Muscle of leg (tissue), 11 donors: ENCODE measurements around the gene MAP3K12. TPM values are rescaled to one million over a fixed set of nuclear protein-coding genes. Genes with fewer than 3 reads are reported as not detected.

Source experiments
- DNase-seq: peaks from one replicate; pipeline ENCODE4 v3.0.0; 2013
- H3K27ac ChIP-seq: one replicate; pipeline ENCODE4 v1.5.1; 2013; ENCODE audit warnings: mild to moderate bottlenecking, low read length, control low read depth
- H3K27me3 ChIP-seq: one replicate; pipeline ENCODE4 v1.6.1; 2013; ENCODE audit warnings: low read length; ENCODE audit not compliant: control insufficient read depth, insufficient read depth
- H3K36me3 ChIP-seq: one replicate; pipeline ENCODE4 v1.6.1; 2013; ENCODE audit warnings: low read length; ENCODE audit not compliant: control insufficient read depth, insufficient read depth
- H3K4me1 ChIP-seq: one replicate; pipeline ENCODE4 v1.6.1; 2013; ENCODE audit warnings: low read length; ENCODE audit not compliant: control insufficient read depth, insufficient read depth
- H3K4me3 ChIP-seq: one replicate; pipeline ENCODE4 v1.5.1; 2013; ENCODE audit warnings: low read length, control low read depth
- H3K9me3 ChIP-seq: replicated peaks from 2 replicates; pipeline ENCODE4 v1.6.1; 2013; ENCODE audit warnings: low read depth, low read length; ENCODE audit not compliant: control insufficient read depth
- WGBS: methylation state at CpG from one replicate; pipeline ENCODE4 v1.1.5; 2013; ENCODE audit warnings: missing lambda C conversion rate; ENCODE audit not compliant: insufficient coverage; 5-methylcytosine and 5-hydroxymethylcytosine counted together
- polyA plus RNA-seq, 8 donors: library from polyadenylated mRNA; unstranded; fragments of 120-200 nt; gene quantifications; one replicate each; pipeline versions ENCODE4 v1.2.1 to v1.2.3, GENCODE V29; 2013; ENCODE audit warnings: inconsistent platforms in 1 of 8, low replicate concordance in 1 of 8; ENCODE audit not compliant: insufficient read length in 8 of 8, insufficient read depth in 1 of 8
- total RNA-seq: library from RNA; stranded (reverse); fragments of 120-200 nt; gene quantifications from one replicate; pipeline ENCODE4 v1.2.4, GENCODE V29; 2013

MAP3K12 gene
- total and polyA plus RNA-seq, 9 donors: 12.1 to 19.7 (median 14.7) TPM

DNA sequence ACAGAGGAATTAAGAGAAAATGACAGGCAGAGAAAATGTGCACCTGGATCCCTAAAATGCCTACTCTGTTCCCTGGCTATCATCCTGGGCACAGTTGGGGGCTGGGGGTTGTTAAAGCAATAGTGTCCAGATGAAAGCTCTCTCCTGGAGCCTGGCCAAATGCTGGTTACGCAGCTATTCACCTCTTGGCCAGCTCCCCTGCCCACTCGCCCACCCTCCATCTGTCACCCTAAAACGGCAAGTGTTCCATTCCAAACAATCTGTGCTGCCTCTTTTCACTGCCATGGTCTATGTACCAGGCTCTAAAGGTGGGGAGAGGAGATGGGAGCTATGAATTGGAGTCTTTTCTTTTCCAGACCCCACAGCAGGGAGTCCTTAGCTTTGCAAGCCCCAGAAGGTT, 32.8 kb upstream of the MAP3K12 start:
- no peaks in the 10 kb centered on the region for H3K27me3 ChIP-seq
- H3K4me1 ChIP-seq: no peaks in the 10 kb centered on the region
- peaks cover 55% of the 10 kb centered on the region for H3K36me3 ChIP-seq
- H3K27ac ChIP-seq: no peak overlapping the region
- no peak overlapping the region for H3K4me3 ChIP-seq
- no peak for DNase-seq
- WGBS: 75% methylated on average over 3 of the region's 3 CpGs
- H3K9me3 ChIP-seq: no peaks in the 10 kb centered on the region

DNA sequence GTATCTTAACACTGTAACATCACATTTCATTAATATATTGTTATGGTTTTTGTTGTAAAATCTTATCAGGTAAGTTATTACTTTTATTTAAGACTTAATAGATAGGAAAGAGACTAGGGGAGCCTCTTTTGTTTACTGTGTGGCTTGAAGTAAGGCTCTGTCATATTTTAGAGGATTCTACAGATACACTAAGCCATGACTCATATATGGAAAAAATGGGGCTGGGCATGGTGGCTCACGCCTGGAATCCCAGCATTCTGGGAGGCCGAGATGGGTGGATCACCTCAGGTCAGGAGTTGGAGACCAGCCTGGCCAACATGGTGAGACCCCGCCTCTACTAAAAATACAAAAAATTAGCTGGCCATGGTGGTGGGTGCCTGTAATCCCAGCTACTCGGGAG, 31.7 kb upstream of the MAP3K12 start:
- Histone ChIP-seq H3K27ac (no peak overlapping the region), H3K36me3 (peaks cover 54% of the 10 kb centered on the region), H3K4me1 (no peaks in the 10 kb centered on the region), H3K4me3 (no peak overlapping the region), H3K9me3 (no peaks in the 10 kb centered on the region), H3K27me3 (no peaks in the 10 kb centered on the region)
- DNase-seq: no peak
- 100% methylated on average over 1 of the region's 4 CpGs for WGBS

DNA sequence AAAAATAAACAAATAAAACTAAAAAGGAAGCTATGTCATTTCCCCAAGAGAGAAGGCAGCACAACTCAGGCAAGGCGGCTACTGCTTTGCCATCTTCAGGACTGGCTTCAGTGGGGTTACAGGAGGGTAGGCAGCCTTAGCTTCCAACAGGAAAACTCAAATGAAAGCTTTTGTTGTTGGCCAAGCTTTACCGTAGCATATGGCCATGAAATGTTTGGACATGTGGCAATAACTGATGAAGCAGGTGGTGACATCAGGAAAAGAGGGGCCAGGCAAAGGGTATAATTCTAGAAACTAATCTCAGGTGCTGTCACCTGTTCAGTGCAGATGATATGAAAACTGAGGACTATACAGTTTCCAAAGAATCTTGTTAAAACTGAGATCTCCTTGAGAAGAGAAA, 30.8 kb upstream of the MAP3K12 start:
- no peak for DNase-seq
- H3K9me3 ChIP-seq: no peaks in the 10 kb centered on the region
- no peaks in the 10 kb centered on the region for H3K27me3 ChIP-seq
- peaks cover 55% of the 10 kb centered on the region for H3K36me3 ChIP-seq
- 94% methylated on average over 2 of the region's 2 CpGs for WGBS
- H3K4me1 ChIP-seq: no peaks in the 10 kb centered on the region
- no peak overlapping the region for H3K4me3 ChIP-seq
- no peak overlapping the region for H3K27ac ChIP-seq

DNA sequence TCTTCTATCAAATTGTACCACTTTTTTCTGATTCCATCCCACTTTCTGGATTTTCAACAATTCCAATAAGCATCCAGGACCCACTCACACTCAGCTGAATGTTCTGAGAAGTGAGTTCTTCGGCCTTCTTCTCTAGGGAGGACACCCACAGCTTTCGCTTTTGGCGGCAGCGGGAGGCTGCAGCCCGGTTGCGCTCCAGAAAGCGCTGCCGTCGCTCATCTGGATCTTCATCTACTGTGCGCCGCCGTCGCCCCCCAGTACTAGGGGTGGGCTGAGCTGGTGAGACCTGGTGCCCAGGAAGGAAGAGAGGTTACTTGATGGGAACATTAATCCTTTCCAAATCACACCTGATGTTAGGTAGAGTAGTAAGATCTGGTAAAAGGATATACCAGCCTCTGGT, 25.2 kb upstream of the MAP3K12 start:
- DNase-seq: no peak
- peaks cover 52% of the 10 kb centered on the region for H3K36me3 ChIP-seq
- H3K27ac ChIP-seq: no peak overlapping the region
- no peaks in the 10 kb centered on the region for H3K27me3 ChIP-seq
- no peak overlapping the region for H3K4me3 ChIP-seq
- H3K9me3 ChIP-seq: no peaks in the 10 kb centered on the region
- no peaks in the 10 kb centered on the region for H3K4me1 ChIP-seq
- 94% methylated on average over 7 of the region's 13 CpGs for WGBS

DNA sequence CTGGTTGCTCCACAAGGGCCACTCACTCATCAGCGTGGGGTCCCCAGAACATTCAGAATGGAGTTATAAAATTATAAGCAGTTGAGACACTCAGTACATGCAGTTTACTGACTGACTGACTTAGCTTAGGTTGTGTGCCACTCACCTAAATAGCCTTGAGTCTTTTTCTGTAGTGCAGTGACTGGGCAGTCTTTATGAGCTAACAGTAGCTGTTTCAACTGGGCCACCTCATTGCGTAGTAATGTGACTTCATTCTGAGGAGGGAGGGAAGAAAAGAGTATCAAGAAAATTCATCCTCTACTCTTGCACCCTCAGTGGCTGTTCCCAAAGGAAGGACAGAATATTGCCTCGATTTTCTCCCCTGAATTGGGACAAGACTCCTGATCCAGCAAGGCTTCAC, 23.9 kb upstream of the MAP3K12 start:
- WGBS: no CpG with 5 or more reads among the region's 3 CpGs
- Histone ChIP-seq H3K27me3 (no peaks in the 10 kb centered on the region), H3K27ac (no peak overlapping the region), H3K36me3 (peaks cover 57% of the 10 kb centered on the region), H3K4me3 (no peak overlapping the region), H3K9me3 (no peaks in the 10 kb centered on the region), H3K4me1 (no peaks in the 10 kb centered on the region)
- no peak for DNase-seq

DNA sequence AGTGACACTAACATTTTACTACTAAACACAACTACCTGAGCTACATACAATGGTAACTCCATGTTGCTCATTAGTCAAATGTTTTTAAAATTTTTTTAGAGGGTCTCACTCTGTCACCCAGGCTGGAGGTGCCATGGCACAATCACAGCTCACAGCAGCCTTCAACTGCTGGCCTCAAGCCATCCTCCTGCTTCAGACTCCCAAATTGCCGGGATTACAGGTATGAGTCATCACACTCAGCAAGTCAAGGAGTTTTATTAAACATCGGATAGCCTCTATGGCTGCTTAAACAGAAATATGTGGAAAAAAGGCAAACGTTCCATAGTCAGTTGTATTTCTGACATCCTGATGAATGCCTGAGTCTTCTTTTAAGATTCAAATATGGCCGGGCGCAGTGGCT, 19.1 kb upstream of the MAP3K12 start:
- no peak overlapping the region for H3K4me3 ChIP-seq
- no peak overlapping the region for H3K27ac ChIP-seq
- no peaks in the 10 kb centered on the region for H3K4me1 ChIP-seq
- H3K36me3 ChIP-seq: peaks cover 71% of the 10 kb centered on the region
- 89% methylated on average over 5 of the region's 5 CpGs for whole genome bisulfite sequencing
- no peaks in the 10 kb centered on the region for H3K27me3 ChIP-seq
- no peak for DNase-seq
- no peaks in the 10 kb centered on the region for H3K9me3 ChIP-seq

DNA sequence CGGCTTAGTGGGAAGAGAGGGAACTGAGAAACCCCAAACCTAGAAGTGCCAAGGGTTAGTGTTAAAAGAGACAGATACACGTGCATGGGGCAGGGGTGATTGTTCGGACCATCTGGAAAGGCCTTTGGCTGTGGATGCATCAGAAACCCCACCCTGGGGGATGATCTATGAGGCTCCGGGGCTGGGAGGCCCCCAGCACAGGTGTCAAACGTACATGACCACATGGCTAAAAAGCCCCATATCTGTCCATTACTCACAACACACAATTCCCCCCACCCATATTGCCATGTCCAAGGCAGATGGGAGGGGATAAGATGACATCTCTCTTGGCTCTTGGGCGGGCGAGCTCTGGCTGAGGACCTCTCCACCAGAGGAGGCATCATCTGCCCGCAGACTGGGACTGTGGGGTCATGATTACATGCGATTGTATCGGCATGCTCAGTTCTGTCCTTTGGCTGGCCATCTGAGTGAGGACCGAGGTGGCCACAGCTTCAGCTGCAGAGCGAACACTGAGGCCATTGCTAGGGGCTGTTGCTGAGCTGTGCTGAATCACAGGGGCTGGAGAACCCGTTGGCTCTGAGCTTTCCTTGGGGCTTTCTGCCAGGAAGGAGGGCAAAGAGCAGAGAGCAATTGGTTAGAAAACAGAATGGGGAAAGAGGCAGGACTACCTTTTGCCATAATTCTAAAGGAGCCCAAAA, 17.6 kb upstream of the MAP3K12 start:
- H3K9me3 ChIP-seq: no peaks in the 10 kb centered on the region
- H3K4me1 ChIP-seq: no peaks in the 10 kb centered on the region
- no peak overlapping the region for H3K27ac ChIP-seq
- H3K4me3 ChIP-seq: no peak overlapping the region
- H3K27me3 ChIP-seq: no peaks in the 10 kb centered on the region
- WGBS: 93% methylated on average over 11 of the region's 13 CpGs
- peaks cover 72% of the 10 kb centered on the region for H3K36me3 ChIP-seq
- DNase-seq: no peak

DNA sequence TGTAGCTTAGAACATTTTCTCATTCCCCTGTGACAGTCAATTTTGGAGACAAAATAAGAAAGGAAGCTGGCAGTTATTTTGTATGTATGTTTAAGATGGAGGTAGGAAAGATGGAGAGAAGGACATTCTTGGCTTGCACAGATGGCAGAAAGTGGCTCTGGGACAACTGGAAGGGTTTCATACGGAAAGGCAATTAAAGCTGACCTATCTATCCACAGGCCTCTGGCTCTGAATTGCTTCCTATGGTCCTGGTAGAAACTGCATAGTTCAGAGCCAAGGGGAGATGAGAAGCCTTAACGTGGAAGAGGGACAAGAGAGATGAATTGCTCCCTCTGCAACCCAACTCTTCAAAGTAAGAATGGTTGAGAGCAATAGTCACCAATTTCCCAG, 16.0 kb upstream of the MAP3K12 start:
- no peak overlapping the region for H3K4me3 ChIP-seq
- no peak for DNase-seq
- H3K4me1 ChIP-seq: no peaks in the 10 kb centered on the region
- no peaks in the 10 kb centered on the region for H3K9me3 ChIP-seq
- no peaks in the 10 kb centered on the region for H3K27me3 ChIP-seq
- peaks cover 80% of the 10 kb centered on the region for H3K36me3 ChIP-seq
- no CpG with 5 or more reads among the region's 2 CpGs for WGBS
- H3K27ac ChIP-seq: no peak overlapping the region

DNA sequence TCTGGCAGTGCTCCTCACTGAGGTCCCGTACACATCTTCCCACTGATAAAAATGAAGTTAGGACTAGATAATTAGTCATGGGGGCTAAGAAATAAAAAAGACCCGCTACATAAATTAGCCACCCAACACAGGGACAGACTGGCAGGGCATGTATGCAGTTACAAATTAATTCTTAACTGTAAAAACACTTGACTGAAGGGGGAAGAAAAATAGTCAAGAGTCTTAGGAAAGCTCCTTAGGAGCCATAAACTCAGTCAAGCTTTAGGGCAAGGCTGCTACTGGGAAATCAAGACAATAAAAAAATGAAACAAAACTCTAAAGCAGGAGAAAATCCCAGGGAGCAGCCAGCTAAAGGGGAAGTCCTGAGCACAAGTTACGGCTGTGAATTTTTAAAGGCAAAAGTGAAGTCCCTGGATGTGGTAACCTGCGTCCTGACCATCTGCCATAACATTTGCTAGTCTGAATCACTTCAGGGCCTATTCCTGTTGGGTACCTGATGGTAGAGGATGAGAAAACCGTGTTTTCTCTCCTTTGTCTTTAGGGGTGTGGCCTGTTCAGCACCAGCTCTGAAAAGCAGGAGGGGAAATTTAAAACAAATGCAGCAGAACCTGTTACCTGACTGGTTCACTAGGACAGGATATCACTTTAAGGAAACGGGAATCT, 15.5 kb upstream of the MAP3K12 start:
- Histone ChIP-seq H3K4me3 (no peak overlapping the region), H3K27me3 (no peaks in the 10 kb centered on the region), H3K4me1 (no peaks in the 10 kb centered on the region), H3K27ac (no peak overlapping the region), H3K9me3 (no peaks in the 10 kb centered on the region), H3K36me3 (peaks cover 78% of the 10 kb centered on the region)
- 79% methylated on average over 2 of the region's 6 CpGs for WGBS
- DNase-seq: no peak

DNA sequence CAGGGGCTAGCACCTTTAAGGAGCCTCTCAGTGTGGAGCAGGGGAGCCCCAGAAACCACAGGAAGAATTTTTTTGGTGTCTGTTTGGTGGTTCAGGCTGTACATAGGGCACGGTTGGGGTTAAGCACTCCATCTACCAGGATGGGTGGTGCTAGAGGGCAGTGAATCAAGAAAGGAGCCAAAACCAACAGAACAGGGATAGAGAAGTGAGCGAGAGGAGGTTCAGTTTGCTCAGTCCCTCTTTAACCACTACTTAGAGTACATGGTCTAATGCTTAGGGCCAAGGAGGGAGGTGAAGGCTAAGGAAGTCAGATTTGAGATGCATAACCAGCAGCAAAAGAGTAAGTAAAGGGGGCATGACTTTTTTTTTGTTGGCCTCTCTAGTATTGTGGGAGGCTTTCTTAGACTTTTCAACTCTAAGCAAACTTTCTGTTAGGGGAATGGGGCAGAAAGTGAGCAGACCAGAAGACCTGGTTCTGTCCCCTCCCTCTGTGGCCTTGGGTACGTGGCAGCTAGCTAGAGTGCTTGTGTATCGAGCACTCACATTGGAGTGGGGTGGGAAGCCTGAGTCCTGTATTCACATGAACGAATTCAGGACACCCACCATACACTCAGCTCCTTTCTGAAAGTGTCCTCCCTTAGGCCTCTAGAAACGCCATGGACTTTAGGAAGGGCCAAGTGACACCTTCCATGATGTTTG, 14.6 kb upstream of the MAP3K12 start:
- H3K27me3 ChIP-seq: no peaks in the 10 kb centered on the region
- peaks cover 77% of the 10 kb centered on the region for H3K36me3 ChIP-seq
- DNase-seq: no peak
- peaks cover 1% of the 10 kb centered on the region for H3K4me1 ChIP-seq
- no peaks in the 10 kb centered on the region for H3K9me3 ChIP-seq
- H3K4me3 ChIP-seq: no peak overlapping the region
- no peak overlapping the region for H3K27ac ChIP-seq
- 80% methylated on average over 1 of the region's 6 CpGs for WGBS
